ENCODE results near the gene ATOX1. TPM values are rescaled to one million over a fixed set of nuclear protein-coding genes. Genes with fewer than 3 reads are reported as not detected.

Gene ATOX1
- total and polyA plus RNA-seq, 2 experiments from 2014 or later = 126 to 296 TPM

DNA sequence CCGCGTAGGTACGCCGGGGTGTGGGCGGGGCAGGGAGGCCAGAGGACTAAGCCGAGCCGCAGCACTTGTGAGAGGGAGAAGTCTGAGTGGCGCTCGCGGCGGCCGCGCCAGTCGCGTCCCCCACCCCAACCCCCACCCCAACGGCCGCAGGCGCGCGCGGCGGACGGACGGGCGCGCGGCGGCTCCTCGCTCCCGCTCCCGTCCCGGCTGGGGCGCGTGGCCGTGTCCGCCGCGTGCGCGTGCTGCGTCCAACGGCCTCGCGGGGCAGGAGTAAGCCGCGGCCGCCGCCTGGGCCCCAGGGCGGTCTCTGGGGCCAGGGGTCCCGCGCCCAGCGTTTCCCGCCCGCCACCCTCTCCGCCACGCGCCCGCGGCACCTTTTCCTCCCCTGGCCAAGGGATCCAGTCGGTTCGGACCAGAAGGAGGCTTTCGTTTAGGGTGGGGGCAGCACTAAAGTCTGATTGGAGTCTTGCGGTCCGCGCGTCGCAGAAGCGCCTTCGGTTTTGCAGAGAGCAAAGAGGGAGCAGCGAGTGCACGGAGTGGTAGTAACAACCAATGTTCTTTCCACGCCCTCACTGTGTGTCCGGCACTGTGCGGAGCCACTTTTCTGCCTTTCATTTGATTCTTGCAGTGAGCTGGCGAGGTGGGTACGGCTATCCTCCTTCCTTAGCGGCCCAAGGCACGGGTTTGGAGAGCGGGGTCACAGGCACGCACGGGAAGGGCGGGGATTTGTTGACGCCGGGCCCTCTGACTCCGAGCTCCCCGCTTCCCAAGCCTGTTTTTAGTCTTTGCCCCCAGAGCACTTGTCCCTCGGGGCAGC is 13.8 kb upstream of the ATOX1 start:
- Histone ChIP-seq H2AFZ (peak overlapping the region; percentile 22; the same call in 1 of the 2 replicates), H3K9ac (peak overlapping the region; percentile 94), H3K9me3 (ENCODE audit: low read depth) (no peaks in the 10 kb centered on the region), H3K79me2 (ENCODE audit: insufficient read depth) (peaks cover 62% of the 10 kb centered on the region), H4K20me1 (ENCODE audit: insufficient read depth) (peaks cover 37% of the 10 kb centered on the region), H3K4me2 (ENCODE audit: unreplicated experiment) (peak overlapping the region; percentile 97), H3K4me3 (peak overlapping the region; percentile 91), H3F3A (ENCODE audit: insufficient read depth) (peaks cover 23% of the 10 kb centered on the region; the same call in 1 of the 2 replicates), H3K27me3 (replicated peaks; ENCODE audit: insufficient read depth) (no peaks in the 10 kb centered on the region), H3K4me1 (ENCODE audit: insufficient read depth) (peaks cover 32% of the 10 kb centered on the region), H3K27ac (peak overlapping the region; percentile 86), H3K9me2 (ENCODE audit: insufficient read depth) (no peaks in the 10 kb centered on the region), H3K36me3 (ENCODE audit: low read depth) (0 out of 2 replicates have a peak, but pooled peaks cover 2% of the 10 kb centered on the region)
- in situ Hi-C loops (cut with MboI) = no loop called here
- DNase-seq = peak; percentile 71
- 0% methylated on average over 53 to 59 of the region's 87 CpGs for WGBS, 2 experiments (ENCODE audit: low coverage in 1 of 2, low lambda C conversion rate in 2 of 2, missing lambda C conversion rate in 2 of 2)
- TF ChIP-seq EZH2phosphoT487 (IDR thresholded peaks at IDR 0.05; ENCODE audit: insufficient read depth, low read depth) = no peak
- TF ChIP-seq EZH2 (IDR thresholded peaks at IDR 0.05; ENCODE audit: insufficient read depth, poor library complexity, severe bottlenecking) = no peak

DNA sequence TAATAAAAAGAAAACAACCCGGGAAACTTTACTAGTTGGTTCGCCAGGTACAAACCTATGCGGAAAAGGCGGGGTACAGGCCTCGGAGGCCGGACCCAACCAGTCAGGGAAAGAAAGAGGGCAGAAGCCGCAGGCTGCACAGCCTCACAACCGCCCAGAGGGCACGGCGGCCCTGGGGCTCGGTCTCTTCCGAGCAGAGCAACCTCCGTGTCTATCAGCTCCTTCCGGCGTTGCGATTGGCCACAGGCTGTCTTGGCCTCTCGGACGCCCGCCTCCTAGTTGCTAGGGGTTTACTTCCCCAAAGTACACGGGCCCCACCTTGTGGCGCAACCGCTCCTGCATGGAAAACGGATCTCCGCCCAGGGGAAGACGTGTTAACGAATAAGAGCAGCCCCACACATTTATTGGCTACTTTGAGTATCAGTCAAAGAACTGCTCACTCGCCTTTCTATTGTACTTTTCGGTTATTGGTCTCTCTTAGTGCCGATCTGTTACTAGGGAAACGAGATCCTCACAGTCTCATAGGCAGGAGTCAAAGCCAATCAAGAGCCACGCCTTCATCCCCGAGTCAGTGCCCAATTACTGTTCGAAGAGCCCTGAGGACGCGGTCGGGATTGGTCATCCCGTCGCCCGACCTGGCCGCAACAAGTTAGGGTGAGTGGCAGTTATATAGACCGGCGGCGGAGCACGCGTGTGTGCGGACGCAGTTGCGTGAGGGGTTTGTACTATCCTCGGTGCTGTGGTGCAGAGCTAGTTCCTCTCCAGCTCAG is 13.0 kb upstream of the ATOX1 start, which contains the start of gene G3BP1:
TSS of gene G3BP1 (plus strand) at position 696 of the 770 bp plus-strand sequence. CDS start 14,667 bp downstream, outside the sequence.
- WGBS, 2 experiments (ENCODE audit: low coverage in 1 of 2, low lambda C conversion rate in 2 of 2, missing lambda C conversion rate in 2 of 2) = 1% methylated on average over 45 to 49 of the region's 49 CpGs
- peaks cover 34% of the 10 kb centered on the region for H4K20me1 ChIP-seq (ENCODE audit: insufficient read depth)
- peak; percentile 100 for DNase-seq
- H3K4me3 ChIP-seq = peak within 1 kb of the TSS; percentile 91
- H3K9me2 ChIP-seq (ENCODE audit: insufficient read depth) = no peaks in the 10 kb centered on the region
- H2AFZ ChIP-seq = peak within 1 kb of the TSS; percentile 89
- no peaks in the 10 kb centered on the region for H3K36me3 ChIP-seq (ENCODE audit: low read depth)
- H3K9ac ChIP-seq = peak within 1 kb of the TSS; percentile 95
- H3K4me2 ChIP-seq (ENCODE audit: unreplicated experiment) = peak within 1 kb of the TSS; percentile 97
- H3K9me3 ChIP-seq (ENCODE audit: low read depth) = no peaks in the 10 kb centered on the region
- peaks cover 23% of the 10 kb centered on the region; the same call in 1 of the 2 replicates for H3F3A ChIP-seq (ENCODE audit: insufficient read depth)
- peaks cover 54% of the 10 kb centered on the region for H3K79me2 ChIP-seq (ENCODE audit: insufficient read depth)
- H3K4me1 ChIP-seq (ENCODE audit: insufficient read depth) = peaks cover 32% of the 10 kb centered on the region
- no peaks in the 10 kb centered on the region for H3K27me3 ChIP-seq (replicated peaks; ENCODE audit: insufficient read depth)
- in situ Hi-C loops (cut with MboI) = no loop called here
- H3K27ac ChIP-seq = peak within 1 kb of the TSS; percentile 96
- TF ChIP-seq EZH2phosphoT487 (IDR thresholded peaks at IDR 0.05; ENCODE audit: insufficient read depth, low read depth) (no peak), EZH2 (IDR thresholded peaks at IDR 0.05; ENCODE audit: insufficient read depth, poor library complexity, severe bottlenecking) (no peak)

DNA sequence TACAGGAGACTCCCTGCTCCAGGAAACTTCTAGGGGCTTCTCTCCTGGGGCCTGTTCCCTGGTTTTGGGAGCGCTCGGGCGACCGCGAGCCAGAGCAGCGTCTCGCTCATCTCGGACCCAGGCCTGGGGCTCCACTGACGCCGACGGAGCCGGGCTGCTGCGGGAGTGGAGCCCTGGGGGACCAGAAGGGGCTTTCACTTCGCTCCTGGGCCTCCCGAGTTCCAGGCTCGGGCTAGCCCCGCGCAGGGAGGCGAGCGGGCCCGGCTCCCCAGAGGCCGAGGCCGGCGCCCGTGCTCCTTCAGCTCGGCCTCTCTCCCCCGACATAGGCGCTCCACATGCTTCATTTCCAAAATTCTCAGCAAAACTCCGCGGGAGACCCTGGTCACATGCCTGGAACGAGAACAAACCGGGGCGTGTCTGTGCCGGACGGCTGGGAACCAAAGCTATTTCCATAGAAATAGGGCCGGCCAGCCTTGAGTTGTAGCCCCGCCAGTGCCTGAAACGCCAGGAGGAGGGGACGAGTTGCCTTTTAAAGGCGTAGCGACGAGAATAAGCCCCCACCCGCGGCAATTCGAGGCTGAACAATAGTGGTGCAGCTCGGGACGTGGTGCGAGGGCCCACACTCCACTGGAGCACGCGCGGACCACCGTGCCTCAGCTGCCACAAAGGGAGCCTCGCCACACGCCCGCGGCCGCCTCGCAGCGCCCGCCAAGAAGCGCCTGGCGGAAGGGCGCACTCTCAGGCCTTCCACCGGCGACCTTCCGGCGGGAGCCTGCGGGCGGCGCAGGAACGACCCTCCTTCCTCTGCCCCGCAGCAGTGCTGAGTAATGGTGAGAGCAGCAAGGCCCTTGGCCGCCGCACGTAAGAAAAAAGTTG is 12.2 kb upstream of the ATOX1 start:
- Histone ChIP-seq H3K9me2 (ENCODE audit: insufficient read depth) (no peaks in the 10 kb centered on the region), H3F3A (ENCODE audit: insufficient read depth) (peaks cover 23% of the 10 kb centered on the region; the same call in 1 of the 2 replicates), H3K36me3 (ENCODE audit: low read depth) (no peaks in the 10 kb centered on the region), H3K79me2 (ENCODE audit: insufficient read depth) (peaks cover 46% of the 10 kb centered on the region), H3K4me2 (ENCODE audit: unreplicated experiment) (peak overlapping the region; percentile 90), H3K4me1 (ENCODE audit: insufficient read depth) (peaks cover 29% of the 10 kb centered on the region), H3K9me3 (ENCODE audit: low read depth) (no peaks in the 10 kb centered on the region), H3K27me3 (replicated peaks; ENCODE audit: insufficient read depth) (no peaks in the 10 kb centered on the region), H2AFZ (peak overlapping the region; percentile 89), H3K4me3 (peak overlapping the region; percentile 76), H4K20me1 (ENCODE audit: insufficient read depth) (peaks cover 26% of the 10 kb centered on the region), H3K9ac (peak overlapping the region; percentile 95), H3K27ac (peak overlapping the region; percentile 96)
- no peak for TF ChIP-seq EZH2 (IDR thresholded peaks at IDR 0.05; ENCODE audit: insufficient read depth, poor library complexity, severe bottlenecking)
- no peak for TF ChIP-seq EZH2phosphoT487 (IDR thresholded peaks at IDR 0.05; ENCODE audit: insufficient read depth, low read depth)
- 4% methylated on average over 71 to 74 of the region's 75 CpGs for whole genome bisulfite sequencing, 2 experiments (ENCODE audit: low coverage in 1 of 2, low lambda C conversion rate in 2 of 2, missing lambda C conversion rate in 2 of 2)
- peak; percentile 88 for DNase-seq
- in situ Hi-C loops (cut with MboI) = no loop called here

DNA sequence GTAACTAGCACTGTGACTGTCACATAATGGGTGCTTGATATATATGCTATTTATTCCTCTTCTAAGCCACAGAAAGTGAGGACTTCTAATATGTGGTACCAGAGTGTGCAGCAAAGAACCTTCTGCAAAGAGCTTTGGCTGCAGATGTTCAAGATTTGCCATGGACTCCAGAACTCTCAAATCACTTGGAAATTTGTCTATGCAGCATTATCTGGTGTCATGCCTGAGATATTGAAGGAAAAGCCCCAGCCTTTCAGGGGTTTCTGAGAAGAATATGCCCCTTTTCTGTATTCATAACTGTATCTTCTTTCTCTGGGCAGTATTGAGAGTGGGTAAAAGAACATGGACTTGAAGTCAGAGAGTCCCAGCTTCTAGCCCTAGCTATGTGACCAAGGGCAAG is 8.5 kb upstream of the ATOX1 start:
- Histone ChIP-seq H3K4me3 (no peak overlapping the region), H2AFZ (no peak overlapping the region), H3K27ac (no peak overlapping the region), H4K20me1 (ENCODE audit: insufficient read depth) (no peaks in the 10 kb centered on the region), H3K9me2 (ENCODE audit: insufficient read depth) (no peaks in the 10 kb centered on the region), H3K4me2 (ENCODE audit: unreplicated experiment) (no peak overlapping the region), H3K9ac (no peak overlapping the region), H3K9me3 (ENCODE audit: low read depth) (no peaks in the 10 kb centered on the region), H3K79me2 (ENCODE audit: insufficient read depth) (peaks cover 11% of the 10 kb centered on the region; the same call in 1 of the 2 replicates), H3F3A (ENCODE audit: insufficient read depth) (no peaks in the 10 kb centered on the region), H3K36me3 (ENCODE audit: low read depth) (no peaks in the 10 kb centered on the region), H3K4me1 (ENCODE audit: insufficient read depth) (peaks cover 6% of the 10 kb centered on the region), H3K27me3 (replicated peaks; ENCODE audit: insufficient read depth) (no peaks in the 10 kb centered on the region)
- in situ Hi-C loops (cut with MboI) = no loop called here
- no peak for DNase-seq
- TF ChIP-seq EZH2phosphoT487 (IDR thresholded peaks at IDR 0.05; ENCODE audit: insufficient read depth, low read depth) = no peak
- no peak for TF ChIP-seq EZH2 (IDR thresholded peaks at IDR 0.05; ENCODE audit: insufficient read depth, poor library complexity, severe bottlenecking)
